ENCODE results near the gene TNFRSF13B. TPM values are rescaled to one million over a fixed set of nuclear protein-coding genes. Genes with fewer than 3 reads are reported as not detected.

The TNFRSF13B gene
- not detected in 2 replicates for total RNA-seq

- TF ChIP-seq CTCF (IDR thresholded peaks at IDR 0.05; ENCODE audit: extremely low read depth, low read depth, low read length) = no peak
- Histone ChIP-seq H4K20me1 (ENCODE audit: insufficient read depth, low read length) (no peaks in the 10 kb centered on the region), H3K79me2 (ENCODE audit: insufficient read depth, low read length) (no peaks in the 10 kb centered on the region), H3K4me3 (ENCODE audit: insufficient read depth, low read length) (no peak within 1 kb of the TSS), H2AFZ (ENCODE audit: low read length) (no peak within 1 kb of the TSS), H3K27me3 (ENCODE audit: insufficient read depth, low read length) (peaks cover 34% of the 10 kb centered on the region), H3K36me3 (ENCODE audit: insufficient read depth, low read length) (no peaks in the 10 kb centered on the region), H3K9me3 (ENCODE audit: low read depth, low read length) (no peaks in the 10 kb centered on the region), H3K27ac (ENCODE audit: low read depth, low read length) (no peak within 1 kb of the TSS), H3K4me1 (ENCODE audit: insufficient read depth, low read length) (no peaks in the 10 kb centered on the region), H3K4me2 (ENCODE audit: insufficient read depth, low read length) (no peak within 1 kb of the TSS)
- DNase-seq (ENCODE audit: insufficient read length, low spot score, missing footprints) = no peak
Observed at GRCh38 chr17:16971458-16972338, at the start of gene TNFRSF13B. Gene TNFRSF13B (minus strand): TSS chr17:16972118. CDS start chr17:16972075, 43 bp downstream.

- peak overlapping the region; percentile 45 for H2AFZ ChIP-seq (ENCODE audit: low read length)
- H3K9me3 ChIP-seq (ENCODE audit: low read depth, low read length) = no peaks in the 10 kb centered on the region
- peak; percentile 97 for DNase-seq (ENCODE audit: insufficient read length, low spot score, missing footprints)
- H3K36me3 ChIP-seq (ENCODE audit: insufficient read depth, low read length) = no peaks in the 10 kb centered on the region
- H4K20me1 ChIP-seq (ENCODE audit: insufficient read depth, low read length) = no peaks in the 10 kb centered on the region
- H3K4me2 ChIP-seq (ENCODE audit: insufficient read depth, low read length) = peak overlapping the region; percentile 74
- no peaks in the 10 kb centered on the region for H3K27me3 ChIP-seq (ENCODE audit: insufficient read depth, low read length)
- H3K27ac ChIP-seq (ENCODE audit: low read depth, low read length) = peak overlapping the region; percentile 67
- peak overlapping the region; percentile 11 for H3K4me3 ChIP-seq (ENCODE audit: insufficient read depth, low read length)
- TF ChIP-seq CTCF (IDR thresholded peaks at IDR 0.05; ENCODE audit: extremely low read depth, low read depth, low read length) = no peak
- H3K79me2 ChIP-seq (ENCODE audit: insufficient read depth, low read length) = no peaks in the 10 kb centered on the region
- peaks cover 20% of the 10 kb centered on the region for H3K4me1 ChIP-seq (ENCODE audit: insufficient read depth, low read length)
Observed at GRCh38 chr17:17021194-17021863, 49.4 kb upstream of the TNFRSF13B start.

- Histone ChIP-seq H3K36me3 (ENCODE audit: insufficient read depth, low read length) (no peaks in the 10 kb centered on the region), H3K4me1 (ENCODE audit: insufficient read depth, low read length) (peaks cover 20% of the 10 kb centered on the region), H3K27ac (ENCODE audit: low read depth, low read length) (peak overlapping the region; percentile 67), H3K4me3 (ENCODE audit: insufficient read depth, low read length) (peak overlapping the region; percentile 11), H4K20me1 (ENCODE audit: insufficient read depth, low read length) (no peaks in the 10 kb centered on the region), H3K4me2 (ENCODE audit: insufficient read depth, low read length) (peak overlapping the region; percentile 74), H3K27me3 (ENCODE audit: insufficient read depth, low read length) (no peaks in the 10 kb centered on the region), H2AFZ (ENCODE audit: low read length) (peak overlapping the region; percentile 45), H3K9me3 (ENCODE audit: low read depth, low read length) (no peaks in the 10 kb centered on the region), H3K79me2 (ENCODE audit: insufficient read depth, low read length) (no peaks in the 10 kb centered on the region)
- TF ChIP-seq CTCF (IDR thresholded peaks at IDR 0.05; ENCODE audit: extremely low read depth, low read depth, low read length) = no peak
- DNase-seq (ENCODE audit: insufficient read length, low spot score, missing footprints) = no peak
Observed at GRCh38 chr17:17020821-17021193, 48.9 kb upstream of the TNFRSF13B start.

GRCh38 chr17:17019891-17020456 lies 48.1 kb upstream of the TNFRSF13B start:
- DNase-seq (ENCODE audit: insufficient read length, low spot score, missing footprints) = peak; percentile 23
- Histone ChIP-seq H3K4me3 (ENCODE audit: insufficient read depth, low read length) (no peak overlapping the region), H3K79me2 (ENCODE audit: insufficient read depth, low read length) (no peaks in the 10 kb centered on the region), H3K4me1 (ENCODE audit: insufficient read depth, low read length) (peaks cover 17% of the 10 kb centered on the region), H3K36me3 (ENCODE audit: insufficient read depth, low read length) (no peaks in the 10 kb centered on the region), H3K9me3 (ENCODE audit: low read depth, low read length) (no peaks in the 10 kb centered on the region), H3K27me3 (ENCODE audit: insufficient read depth, low read length) (no peaks in the 10 kb centered on the region), H3K27ac (ENCODE audit: low read depth, low read length) (no peak overlapping the region), H2AFZ (ENCODE audit: low read length) (no peak overlapping the region), H3K4me2 (ENCODE audit: insufficient read depth, low read length) (no peak overlapping the region), H4K20me1 (ENCODE audit: insufficient read depth, low read length) (no peaks in the 10 kb centered on the region)
- TF ChIP-seq CTCF (IDR thresholded peaks at IDR 0.05; ENCODE audit: extremely low read depth, low read depth, low read length) = no peak

Measured in osteoblast (primary cell).